ENCODE measurements around the gene STEAP1B.

GRCh38 chr7:22477262-22477661 lies 22.7 kb downstream of the STEAP1B start:
- TF ChIP-seq, protein P1, sequence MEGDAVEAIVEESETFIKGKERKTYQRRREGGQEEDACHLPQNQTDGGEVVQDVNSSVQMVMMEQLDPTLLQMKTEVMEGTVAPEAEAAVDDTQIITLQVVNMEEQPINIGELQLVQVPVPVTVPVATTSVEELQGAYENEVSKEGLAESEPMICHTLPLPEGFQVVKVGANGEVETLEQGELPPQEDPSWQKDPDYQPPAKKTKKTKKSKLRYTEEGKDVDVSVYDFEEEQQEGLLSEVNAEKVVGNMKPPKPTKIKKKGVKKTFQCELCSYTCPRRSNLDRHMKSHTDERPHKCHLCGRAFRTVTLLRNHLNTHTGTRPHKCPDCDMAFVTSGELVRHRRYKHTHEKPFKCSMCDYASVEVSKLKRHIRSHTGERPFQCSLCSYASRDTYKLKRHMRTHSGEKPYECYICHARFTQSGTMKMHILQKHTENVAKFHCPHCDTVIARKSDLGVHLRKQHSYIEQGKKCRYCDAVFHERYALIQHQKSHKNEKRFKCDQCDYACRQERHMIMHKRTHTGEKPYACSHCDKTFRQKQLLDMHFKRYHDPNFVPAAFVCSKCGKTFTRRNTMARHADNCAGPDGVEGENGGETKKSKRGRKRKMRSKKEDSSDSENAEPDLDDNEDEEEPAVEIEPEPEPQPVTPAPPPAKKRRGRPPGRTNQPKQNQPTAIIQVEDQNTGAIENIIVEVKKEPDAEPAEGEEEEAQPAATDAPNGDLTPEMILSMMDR (IDR thresholded peaks at IDR 0.05; ENCODE audit: low read depth, low read length): no peak
- TF ChIP-seq EZH2phosphoT487 (IDR thresholded peaks at IDR 0.05; ENCODE audit: low read depth): no peak
